ENCODE measurements around the gene CD69. TPM values are rescaled to one million over a fixed set of nuclear protein-coding genes. Genes with fewer than 3 reads are reported as not detected.

CD69 gene
- polyA plus RNA-seq (ENCODE audit: insufficient read length): 0.74 TPM

DNA sequence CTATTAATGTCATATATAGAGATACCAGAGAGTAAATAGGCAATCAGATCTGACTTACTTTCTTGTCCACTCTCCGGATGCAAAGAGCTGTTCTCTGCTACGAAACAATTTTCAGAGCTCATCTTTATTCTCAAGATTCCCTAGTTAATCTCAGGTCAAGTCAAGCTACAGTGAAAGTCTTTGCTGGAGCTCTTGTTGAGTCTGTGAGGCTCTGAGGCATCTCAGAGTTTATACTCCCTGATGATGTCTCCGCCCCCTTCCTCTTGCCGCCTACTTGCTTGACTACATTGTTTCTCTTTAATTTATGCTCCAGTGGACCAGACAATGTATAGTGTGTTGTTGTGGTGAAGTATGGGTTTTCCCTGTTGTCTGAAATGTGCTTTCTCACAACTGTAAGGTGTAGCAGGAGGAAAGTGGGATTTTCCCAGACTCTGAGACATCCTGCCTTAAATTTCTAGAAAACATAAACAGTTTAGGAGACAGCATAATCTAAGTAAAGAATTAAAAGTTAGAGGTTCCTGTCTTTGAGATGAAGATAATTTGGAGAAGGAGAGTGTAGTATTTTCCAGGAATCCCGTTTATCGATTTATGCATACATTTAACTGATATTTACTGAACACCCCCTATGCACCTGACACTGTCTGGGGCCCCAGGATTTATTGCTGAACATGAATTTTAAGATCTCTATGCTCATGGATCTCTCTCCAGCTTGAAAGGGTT is at the start of gene CD69:
Gene CD69 (minus strand): TSS at position 203 of the 720 bp plus-strand sequence. CDS start 81 bp downstream, at position 122.
- DNase-seq: no peak

DNA sequence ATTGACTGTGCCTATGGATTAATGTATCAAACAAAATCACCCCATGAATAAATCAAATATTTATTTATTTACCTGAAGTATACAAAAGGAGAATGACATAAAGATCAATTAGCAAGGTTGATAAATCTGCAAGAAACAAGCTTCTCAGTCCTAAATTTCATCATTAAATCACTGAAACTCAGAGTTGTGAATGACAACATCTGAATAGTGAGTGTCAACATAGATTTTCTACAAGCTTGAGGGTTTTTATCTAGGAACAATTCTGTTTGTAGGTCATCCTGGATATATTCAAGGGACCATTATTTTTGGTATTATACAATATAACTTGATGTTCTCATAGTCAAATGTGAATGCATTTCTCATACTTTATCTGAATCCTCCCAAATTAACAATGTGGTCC is 49.2 kb upstream of the CD69 start:
- DNase-seq: no peak

DNA sequence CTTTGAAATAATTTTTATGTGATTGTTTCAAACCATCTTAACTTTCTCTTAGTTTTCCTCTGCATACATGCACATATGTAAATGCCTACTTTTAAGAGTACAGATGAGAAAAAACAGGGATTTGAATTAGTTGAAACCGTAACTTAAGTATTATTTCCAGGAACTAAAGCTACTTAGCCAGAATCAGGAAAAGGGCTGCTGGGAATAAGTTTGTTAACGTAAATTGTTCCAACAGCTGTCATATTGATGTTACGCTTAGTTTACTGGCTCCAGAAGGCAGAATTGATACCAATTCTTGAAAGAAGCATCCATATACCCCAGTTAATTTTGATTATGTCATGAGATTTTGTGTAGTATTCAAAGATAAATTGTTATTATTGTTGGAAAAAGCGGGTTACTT is 48.6 kb upstream of the CD69 start:
- DNase-seq: no peak

DNA sequence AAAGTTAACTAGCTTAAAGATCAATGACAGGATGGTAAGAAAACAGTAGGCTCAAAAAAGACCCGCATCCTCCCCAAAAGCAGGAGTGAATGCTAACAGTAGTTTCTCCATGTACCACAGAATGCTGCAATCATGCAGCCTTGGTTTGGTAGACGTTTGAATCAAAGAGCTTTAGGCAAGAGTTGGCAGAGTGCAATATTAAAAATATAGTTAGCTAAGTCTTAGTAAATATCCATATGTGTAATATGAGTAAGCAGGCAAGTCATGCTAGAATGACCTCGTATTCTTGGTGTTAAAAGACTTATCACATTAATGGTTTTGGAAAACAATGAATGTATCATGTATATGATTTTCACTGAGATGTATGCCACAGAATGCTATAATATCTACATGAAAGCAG is 47.8 kb upstream of the CD69 start:
- no peak for DNase-seq

DNA sequence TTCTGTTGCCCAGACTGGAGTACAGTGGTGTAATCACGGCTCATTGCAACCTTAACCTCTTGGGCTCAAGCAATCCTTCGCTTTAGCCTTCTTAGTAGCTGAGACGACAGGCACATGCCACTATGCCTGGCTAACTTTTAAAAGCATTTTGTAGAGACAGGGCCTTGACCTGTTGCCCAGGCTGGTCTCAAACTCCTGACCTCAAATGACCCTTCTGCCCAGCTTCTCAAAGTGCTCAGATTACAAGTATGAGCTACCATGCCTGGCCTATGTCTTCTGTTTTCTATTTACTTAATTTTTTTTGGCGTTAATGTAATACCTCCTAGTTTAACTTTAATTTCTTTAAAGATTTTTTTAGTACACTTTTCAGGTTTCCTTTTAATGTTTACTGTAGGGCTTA is 46.0 kb upstream of the CD69 start:
- no peak for DNase-seq

DNA sequence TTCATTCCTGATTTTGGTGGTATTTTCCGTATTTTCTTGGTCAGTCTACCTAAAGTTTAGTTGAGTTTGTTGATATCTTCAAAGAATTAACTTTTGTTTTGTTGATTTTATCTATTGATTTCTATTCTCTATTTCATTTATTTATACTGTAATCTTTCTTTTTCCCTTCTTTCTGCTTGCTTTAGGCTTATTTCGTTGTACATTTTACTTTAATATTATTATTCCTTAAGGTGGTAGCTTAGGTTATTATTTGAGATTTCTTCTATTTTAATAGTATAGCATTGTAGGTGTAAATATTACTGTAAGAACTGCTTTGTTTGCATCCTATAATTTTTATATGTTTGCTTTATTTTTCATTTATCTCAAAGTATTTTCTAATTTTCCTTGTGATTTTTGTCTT is 45.2 kb upstream of the CD69 start:
- no peak for DNase-seq

DNA sequence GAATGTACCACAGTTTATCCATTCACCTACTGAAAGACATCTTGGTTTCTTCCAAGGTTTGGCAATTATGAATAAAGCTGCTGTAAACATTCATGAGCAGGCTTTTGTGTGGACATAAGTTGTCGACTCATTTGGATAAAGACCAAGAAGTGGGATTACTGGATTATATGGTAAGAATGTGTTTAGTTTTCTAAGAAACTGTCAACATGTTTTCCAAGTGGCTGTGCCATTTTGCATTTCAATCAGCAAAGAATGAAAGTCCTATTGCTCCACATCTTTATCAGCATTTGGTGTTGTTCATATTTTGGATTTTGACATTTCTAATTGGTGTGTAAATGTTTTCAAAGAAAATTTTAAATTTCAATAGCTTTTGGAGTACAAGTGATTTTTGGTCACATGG is 39.3 kb upstream of the CD69 start:
- no peak for DNase-seq

DNA sequence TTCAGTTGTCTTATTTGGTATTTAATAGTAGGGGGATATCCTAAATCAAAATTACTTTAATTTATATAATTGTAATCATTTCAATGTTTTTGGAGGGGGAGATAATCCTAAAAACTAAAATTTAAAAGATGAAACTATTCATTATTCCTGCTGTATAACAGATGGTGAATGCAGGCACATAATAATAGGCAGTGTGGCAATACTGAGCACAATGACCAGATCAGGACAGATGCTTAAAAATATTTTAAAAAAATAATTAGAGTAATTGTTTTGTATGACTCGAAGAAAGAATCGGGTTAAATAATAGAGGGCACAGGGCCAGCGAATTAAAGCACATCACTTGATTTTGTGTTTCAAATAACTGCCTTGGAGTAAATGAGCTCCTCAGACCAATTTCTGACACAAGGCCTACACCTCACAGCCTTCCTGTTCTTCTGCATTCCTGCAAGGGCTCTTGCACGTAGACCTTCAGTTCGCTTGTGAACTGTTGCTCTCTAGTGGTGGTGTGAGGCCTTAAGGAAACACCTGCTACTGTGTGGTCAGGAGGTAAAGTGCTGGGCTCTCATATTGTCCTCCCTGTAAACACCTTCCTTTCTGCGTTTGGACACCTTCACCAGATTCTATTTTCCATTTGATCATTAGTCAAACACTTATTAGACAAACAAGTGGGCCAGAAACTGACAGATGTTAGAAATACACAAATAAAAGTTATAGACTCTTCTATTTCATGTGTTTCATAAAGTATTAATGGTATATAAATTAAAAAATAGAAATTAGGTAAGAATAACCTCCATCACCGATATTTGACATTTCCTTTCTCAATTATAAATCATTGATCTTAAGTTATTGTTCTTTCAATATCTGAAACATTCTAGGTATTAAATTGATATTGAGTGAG is 37.3 kb upstream of the CD69 start:
- no peak for DNase-seq

DNA sequence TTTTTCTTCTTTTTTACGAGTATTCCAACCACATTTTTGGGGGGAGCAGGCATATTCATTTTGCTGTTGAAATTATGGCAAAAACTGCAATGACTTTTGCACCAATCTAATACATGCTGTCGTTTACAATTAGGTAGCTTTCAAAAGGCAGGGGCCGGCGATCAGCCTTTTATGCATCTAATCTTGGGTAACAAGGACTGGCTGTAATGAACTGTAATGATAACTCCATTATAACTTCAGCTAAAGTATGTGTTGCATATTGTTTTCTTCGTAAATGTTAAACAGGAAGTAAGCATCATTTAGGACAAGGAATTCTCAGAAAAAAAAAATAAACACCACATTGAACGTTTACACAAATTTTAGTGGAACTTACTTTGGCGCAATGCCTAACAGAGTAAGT is 36.3 kb upstream of the CD69 start:
- no peak for DNase-seq

DNA sequence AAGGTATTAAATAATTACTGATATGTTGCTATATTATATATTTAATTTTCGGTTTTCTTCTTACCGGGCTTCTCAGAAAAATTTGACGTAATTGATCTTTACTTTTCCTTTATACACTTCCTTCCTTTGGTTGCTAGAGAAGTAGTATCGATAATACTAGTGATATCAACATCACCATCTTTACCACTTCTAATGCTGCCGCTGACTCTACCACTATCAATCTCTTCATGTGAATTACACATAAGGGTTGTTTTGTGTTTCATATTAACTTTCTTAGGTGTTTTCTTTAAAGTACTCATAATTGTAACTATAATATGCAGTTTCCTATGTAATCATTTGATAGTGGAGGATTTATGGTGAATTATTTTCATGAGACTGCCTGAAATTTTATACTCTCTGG is 35.6 kb upstream of the CD69 start:
- no peak for DNase-seq

DNA sequence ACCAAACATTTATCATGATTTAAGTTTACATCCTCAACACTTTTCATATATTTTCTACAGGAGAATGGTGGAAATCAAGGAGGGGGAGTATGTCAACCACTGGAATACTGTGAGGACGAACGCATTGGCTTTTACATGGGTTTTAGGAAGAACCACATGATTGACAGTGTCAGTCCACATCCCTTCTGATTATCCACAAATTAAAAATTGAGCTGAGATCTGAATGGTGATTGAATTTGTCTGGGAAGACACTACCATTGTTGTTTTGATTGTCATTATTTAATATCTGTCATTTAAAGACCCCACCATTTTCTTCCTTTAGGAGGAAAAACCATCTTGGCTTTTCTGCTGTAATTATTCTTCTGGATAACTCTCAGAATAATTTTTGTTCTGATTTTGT is 35.2 kb upstream of the CD69 start:
- DNase-seq: no peak

DNA sequence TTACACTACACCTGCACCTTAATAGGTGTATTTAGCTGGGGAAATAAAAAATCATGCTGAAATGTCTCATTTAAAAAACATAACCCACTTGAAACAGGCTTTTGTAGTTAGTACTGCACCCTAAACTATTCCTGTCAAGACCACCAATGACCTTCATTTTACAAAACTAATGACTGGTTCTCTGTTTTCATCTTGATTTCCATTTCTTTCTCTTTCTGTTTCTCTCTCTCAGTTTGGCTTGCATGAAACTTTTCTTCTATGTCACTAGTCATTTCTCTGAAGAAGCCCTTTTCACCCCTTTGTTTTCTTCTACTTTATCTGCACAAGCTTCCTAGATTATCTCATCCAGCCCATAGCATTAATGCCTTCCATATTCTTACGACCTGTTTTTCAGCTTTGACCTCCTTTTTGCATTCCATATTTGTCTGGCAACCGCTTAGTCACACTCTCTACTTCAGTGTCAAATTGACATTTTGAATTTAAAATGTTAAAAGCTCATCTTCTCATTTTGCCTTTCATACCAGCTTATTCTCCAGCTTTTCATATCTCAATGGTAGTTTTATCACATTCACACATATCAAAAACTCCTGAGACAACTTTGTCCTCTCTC is 33.9 kb upstream of the CD69 start:
- DNase-seq: no peak

DNA sequence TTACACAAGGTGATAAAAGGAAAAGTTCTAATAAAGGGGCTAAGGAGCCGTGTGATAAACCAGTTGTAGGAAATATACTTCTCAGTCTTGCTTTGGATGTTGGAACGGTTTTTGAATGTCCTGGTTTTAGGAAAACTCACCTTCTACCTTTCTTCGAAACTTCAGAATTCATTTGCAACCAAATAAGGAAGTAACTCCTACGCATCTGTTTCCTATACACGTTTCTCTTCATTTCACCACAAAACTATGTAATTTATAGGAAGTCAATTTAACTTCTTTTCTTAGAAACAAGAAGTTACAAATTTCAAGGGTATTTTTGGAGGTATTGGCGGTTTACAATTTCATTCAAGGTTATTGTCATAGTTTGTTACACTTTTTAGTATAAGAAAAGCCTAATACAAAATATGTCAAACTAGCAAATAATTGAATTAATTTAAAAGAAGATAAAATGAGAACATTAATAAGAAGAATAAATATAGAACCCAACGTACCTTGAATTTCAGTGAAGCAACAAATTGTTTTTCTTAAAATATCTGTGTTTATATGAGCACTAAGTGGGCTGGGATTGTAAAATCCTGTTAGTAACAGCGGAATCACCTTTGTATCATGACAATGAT is 33.2 kb upstream of the CD69 start:
- DNase-seq: no peak

DNA sequence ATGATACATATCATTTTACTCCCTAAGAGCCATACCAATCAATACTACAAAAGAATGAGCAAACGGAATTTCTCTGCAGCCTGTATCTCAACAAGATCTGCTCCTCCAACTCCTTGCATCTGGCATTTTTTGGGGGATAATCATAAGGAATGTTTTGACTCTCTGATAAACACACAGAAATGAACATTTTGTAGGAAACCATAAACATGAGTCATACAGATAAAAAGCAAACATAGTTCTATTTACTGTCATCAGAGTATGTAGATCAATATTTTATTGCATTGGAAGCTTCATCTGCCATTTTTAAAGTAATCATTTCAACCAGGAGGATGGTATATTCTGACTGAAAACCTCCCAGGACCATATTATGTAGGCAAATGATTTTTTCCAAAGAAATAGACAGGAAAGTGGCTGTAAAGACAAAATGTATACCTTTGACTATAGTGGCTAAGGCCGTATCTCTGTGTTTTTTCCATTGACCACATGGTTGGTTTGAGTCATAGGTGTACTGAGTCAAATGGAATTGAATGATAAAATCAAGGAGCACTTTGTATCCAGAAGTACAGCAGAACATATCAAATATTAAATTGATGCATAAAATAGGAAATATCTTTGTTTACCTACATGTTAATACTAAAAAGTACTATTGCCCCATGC is 32.4 kb upstream of the CD69 start:
- DNase-seq: no peak

DNA sequence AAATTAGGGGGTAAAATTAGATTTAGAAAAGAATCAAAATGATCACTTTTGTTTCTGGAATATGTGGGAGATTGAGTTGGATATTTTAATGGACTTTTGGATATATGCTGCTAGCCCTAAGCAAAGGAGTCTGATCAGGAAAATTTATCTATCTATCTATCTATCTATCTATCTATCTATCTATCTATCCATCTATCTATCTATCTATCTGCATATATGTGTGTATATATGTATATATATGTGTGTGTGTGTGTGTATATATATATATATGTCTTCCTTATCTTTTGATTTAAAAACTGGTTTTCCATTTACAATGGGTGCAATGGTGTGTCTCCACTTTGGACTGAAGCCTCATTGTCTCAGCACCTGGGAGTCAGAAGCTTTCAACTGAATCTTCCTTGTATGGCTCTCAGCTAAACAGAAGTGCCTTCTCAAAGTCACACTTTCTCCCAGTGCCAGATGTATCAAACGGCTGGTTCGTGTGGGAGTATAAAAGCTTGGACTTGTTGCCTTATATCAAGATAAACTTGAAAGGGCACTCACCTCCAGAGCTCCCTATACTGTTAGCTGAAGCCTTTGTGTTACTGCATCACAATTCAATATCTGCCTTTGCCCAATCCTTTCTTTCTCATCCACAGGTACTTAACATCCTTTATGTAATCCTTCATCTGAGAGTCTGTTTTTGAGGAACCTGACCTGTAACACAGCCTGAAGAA is 31.6 kb upstream of the CD69 start:
- DNase-seq: no peak

DNA sequence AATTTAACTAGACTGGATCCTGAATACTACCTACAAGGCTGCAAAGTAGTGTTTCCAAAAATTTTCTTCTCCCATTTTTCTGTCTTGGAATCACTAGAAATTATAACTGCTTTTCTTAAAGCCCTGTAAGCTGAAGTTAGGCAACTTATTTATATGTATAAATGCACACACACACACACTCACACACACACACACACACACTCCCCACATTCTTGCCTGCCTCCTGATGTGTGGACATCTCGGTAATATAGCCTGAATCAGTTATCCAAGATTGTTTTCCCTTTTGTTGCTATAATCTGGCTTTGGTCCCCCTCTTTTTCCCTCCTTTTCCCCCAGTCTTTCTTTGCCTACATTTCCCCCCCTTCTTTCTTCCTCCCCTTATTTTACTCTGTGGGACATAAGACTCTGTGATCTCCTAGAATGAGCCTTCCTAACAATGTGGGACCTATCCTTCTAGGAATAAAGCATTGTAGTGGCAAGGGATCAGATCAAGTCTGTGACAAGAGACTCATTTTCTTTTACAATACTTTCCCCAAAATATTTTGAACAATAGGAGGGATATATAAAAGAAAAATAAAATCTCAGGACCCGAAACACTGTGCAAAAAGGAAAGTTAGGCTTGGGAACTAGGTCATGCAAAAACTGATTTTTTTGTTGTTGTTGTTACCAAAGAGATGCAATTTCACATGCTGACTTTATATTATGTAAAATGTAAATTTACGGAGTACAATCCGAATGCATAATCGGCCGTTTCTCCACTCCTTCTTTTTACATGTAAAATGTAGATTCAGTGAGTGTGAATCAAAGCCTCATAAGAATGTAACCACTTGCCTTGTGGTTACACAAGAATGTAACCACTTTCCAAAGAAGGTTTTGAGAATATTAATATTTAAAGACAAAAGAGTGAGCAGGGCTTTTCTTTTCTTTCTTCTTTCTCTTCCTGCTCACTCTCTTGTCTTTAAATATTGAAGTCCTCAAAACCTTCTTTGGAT is 26.3 kb upstream of the CD69 start:
- no peak for DNase-seq

DNA sequence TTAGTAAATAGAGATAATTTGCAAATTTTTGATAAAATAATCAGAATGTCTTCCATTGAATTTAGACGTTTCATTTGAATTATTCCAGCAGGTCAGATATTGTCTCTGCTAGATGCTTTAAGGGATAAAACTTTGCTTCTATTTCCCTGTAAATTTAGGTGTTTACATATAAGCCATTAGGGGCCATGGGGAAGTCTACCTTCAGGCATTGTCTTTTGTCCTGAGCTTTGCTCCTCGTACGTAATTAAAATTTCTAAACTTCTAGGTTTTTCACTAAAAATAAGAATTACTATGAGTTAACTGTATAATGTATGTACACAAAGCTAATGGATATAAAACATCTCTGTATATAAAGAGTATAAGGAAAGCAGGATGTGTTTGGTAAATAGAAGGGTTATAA is 24.1 kb upstream of the CD69 start:
- no peak for DNase-seq

DNA sequence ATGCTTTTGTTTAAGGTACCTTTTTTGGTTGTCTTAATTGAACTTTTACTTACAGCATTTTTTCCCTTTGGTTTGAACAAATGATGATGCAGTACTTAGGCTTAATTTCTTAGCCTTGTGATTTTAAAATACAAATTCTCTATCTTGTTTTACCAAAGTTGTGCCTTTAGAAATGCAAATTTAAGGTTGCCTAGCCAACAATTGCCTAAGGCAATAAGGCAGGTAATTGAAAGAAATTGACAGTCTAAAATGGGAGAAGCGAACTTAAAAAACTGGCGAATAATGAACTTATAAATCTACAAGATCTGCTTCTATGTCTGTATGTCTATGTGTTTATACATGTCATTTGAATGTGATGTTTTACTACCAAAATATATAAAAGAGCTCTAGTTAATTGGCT is 23.6 kb upstream of the CD69 start:
- no peak for DNase-seq

DNA sequence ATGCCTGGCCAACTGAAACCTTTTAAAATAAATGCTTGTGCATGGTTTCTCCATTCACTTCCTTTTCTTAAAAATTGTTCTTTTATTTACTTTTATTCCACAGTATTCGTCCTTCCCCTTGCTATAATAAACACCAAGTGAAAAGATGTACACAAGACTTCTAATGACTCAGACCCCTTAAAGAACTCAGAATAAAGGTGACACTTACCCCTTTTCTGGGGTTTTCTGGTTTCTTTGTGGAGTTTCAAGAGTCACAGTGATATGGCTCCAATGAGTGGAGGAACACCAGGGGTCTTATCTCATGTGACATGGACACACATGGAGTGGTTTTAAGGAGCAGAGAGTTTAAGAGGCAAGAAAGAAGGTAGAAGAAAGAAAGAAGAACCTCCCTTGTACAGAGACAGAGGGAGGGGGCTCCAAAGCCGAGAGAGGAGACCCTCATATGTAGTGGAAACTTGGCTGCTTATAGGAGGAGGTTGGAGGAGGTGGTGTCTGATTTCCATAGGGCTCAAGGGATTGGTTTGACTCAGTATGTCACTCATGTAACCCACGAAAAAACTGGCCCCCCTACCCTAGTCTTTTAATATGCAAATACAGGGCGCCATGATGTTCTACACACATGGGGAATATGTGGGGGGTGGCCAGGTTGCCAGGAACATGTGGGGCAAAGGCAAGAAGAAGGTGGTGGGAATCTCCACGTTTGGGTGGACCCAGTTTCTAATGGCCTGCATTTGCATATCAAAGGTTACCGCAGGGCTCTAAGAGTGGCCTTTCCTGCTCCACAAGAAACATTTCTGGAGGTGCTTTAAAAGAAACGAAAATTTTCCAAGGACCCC is 22.1 kb upstream of the CD69 start:
- no peak for DNase-seq

DNA sequence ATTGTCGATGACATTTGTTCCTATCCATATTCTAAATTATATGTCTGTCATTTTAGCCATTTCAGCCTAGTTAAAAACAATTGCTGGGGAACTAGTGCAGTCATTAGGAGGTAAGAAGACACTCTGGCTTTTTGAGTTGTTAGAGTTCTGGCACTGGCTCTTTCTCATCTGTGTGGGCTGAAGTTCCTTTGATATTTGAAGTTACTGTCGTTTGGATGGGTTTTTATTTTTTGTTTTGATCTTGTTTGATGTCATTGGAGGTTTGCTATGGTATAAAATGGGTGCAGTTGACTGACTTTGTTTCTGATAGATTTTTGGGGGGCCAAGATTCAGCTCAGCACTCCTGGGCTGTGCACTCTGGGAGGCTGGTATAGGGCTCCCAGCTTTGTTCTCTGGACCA is 20.7 kb upstream of the CD69 start:
- no peak for DNase-seq
